ENCODE data around the gene NIN.

The NIN gene

DNA sequence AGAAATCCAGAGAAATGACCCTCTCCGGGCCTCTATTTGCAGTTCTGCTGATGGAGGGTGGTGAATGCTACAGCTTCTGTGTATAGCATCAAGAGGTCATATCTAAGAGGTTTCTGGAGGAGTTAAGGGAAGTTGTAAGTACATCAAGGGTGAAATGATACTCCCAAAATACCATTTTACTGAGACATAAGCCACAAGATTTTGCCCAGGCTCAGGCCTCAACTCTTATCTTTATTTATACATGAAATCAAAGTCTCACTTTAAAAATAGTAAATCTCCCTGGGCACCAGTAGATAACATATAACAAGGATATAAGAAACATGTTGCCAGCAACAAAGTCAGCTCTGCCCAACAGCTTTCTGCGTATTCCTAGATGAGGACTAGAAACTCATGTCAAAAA, 40.4 kb downstream of the NIN start:
- no peak for DNase-seq

DNA sequence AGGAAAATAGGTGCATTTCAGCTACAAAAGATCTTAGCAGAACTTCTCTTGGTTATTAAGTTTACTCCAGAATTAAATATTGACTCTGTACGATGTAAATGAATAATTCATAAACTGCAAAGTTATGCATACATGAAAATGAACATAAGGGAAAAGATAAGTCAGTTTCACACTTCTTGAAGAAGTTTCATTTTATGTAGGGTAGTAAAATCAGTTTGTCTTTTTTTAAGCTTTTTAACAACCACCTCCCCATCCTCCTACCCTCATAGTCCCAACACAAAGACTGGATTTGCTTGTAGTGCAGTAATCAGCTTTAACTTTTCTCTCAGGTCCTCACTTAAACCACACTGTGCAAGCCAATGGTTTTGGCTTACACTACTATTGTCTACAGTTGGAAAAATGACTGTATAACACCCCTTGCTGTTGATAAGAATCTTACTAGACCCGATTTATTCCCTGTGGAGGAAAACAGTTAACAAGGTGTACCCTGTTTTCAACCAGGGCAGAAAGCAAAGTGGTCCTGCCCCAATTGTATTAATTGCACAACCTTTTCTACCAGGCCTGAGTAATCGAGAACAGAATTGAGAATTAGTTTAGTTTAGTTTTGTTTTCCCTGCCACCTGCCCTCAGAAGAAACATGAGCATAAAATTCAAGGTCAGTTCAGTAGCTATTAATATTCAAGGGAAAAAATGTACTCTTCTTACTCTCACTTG, 44.1 kb downstream of the NIN start:
- no peak for DNase-seq

DNA sequence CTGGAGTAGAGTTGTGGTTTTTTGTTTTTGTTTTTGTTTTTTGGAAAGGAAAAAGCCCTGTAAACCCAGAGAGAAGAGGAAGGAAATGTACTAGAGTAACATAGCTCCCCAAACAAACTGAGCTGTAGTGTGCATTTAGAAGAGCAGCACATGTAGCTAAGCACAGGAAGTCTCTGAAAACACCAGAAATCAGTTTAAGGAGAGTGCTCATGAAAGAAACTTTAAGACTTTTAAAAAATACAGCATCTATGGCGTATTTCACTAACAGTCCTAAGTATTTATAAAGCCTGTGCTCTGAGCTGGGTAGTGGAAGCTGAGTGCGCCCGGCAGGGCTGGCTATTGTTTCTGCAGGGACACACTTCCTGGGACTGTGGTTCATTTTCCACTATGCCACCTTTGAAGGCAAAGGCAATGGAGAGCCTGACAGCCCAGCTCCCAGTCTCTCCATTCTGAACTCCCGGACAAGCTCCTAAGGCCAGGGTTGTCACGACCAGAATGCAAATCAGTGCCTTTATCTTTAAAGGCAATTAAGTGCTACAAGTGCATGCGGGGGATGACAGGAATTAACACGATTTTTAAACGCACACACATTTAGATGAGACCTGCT, 45.4 kb downstream of the NIN start:
- DNase-seq: no peak

DNA sequence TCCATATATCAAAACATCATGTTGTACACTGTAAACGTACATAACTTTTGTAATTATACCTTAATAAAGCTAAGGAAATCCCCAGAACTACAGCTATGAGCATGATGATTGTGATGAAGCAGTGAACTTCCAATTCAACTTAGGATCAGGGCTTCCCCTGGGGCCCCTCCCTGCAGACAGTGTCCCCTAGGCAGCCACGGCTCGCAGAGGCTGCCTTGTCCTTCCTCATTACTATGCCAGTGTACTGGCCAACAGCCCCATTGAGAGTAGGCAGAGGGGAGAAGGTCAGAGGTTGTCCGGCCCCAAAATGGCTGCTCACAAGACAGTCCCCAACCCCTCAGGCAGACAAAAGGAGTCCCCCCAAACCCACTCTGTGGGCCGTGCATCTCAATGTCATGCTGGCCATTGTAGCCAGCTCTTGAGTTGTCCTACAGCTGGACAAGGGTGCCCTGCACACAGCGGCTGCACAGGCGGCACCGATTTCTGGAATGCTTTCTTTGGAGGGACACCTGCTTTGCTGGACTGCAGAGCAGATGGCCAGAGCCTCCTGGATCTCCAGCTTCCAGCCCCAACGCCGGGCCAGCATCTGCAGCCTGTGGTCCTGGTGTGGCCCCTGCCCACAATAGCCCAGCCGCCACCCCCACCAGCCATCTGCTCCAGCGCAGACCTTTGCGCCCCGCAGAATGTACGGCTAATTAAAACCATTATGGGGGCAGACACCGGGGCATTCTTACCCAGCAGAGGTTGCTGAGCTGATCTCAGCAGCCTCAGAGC, 46.1 kb downstream of the NIN start:
- DNase-seq: no peak

DNA sequence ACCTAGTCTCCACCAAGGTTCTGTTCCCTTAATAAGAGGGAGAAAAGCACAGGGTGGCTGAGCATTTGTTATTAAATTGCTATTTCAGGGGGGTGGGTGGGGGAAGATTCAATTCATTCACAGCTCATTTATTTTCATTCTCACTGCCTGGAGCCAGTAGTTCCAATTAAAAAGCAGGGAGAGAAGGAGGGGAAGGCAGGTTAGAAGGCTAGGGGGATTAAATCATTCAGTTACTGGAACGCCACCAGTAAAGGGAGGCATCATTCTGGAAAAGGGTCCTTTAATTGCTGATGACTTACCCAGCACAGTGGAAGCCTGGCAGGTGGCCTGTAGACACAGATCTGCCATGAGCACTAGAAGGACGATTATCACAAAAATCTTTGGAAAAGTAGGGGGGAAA, 47.4 kb downstream of the NIN start:
- no peak for DNase-seq

DNA sequence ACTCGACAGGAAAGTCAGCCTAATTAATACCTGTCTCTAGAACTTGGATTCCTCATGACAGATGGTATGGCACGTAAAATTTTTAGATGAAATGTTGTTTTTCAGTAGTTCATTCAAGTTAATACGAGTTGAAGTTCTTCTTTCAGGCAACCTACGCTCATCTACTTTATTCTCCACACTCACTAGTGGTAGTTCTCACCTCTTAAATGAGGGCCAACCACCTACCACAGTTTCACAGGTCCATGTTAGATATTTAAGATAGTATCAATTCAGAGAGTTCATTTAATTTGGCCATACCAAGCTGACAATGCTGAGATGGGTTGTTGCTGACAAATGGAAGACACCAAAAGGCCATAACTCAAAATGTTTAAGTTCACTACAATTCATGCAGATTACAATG, 50.6 kb downstream of the NIN start:
- no peak for DNase-seq

DNA sequence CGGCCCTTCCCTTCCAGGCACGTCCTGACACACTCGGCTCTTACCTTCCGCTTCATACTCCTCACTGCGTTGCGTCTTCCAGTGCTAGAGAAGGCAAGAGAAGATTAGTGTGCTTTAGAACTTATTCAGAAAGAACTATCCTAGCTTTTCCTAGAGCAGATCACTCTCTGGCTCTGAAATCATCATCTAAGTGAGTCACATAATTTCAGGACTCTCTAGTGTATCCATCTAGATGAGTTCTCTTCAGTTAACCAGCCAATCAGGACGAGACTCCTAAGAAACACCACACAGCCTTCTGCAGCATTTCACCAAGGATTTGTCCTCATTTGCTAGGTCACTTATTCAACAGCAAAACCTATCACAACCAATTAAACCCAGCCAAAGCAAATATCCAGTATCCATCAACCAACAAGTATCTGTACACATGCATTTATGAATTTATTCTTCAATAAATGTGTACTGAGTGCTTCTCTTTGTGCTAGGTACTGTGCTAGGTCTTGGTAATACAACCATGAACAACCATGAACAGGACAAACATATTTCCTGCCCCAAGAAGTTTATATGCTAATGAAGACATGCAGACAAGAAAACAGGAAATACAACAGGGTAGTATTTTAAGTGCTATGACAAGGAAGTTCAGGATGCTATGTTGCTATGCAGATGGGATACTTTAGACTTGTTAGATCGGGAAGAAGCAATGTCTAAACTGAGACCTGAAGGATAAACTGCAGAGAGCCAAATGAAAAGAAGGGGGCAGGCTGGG, 52.1 kb downstream of the NIN start:
- no peak for DNase-seq

DNA sequence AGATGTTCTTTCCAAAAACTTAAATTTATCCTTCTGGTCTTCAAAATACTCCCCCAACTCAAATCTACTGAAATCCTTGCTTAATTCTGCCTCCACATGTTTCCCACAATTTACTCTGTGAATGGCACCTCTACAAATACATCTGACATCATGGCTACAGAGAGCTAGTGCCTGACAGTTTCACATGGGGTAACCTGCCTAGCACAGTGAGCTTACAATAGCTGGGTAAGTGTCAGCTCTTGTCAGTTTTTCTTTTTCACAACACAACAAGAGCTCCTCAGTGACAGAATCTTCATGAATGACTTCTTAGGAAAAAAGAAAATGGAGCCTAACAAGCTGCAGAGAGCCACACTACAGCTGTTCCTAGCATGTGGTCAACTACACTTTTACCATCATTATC, 54.4 kb downstream of the NIN start:
- DNase-seq: no peak

DNA sequence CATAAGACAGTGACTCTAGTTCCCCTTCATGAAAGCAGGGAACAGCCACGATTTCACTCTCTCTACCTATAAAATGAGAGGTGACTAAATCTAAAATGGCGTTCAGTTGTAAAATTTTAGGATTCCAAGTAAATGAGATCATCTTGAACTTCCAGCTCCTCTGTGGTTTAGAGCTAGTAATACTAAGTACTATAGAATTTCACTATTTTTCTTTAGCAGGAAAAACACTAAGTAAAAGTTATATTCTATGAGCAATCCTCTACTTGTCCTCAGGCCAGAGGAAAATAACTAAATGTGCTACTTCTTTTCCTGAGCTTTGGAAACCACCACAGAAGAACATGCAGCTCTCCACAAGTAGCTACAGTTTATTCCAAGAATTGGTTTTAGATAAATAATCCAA, 55.6 kb downstream of the NIN start:
- DNase-seq: no peak

DNA sequence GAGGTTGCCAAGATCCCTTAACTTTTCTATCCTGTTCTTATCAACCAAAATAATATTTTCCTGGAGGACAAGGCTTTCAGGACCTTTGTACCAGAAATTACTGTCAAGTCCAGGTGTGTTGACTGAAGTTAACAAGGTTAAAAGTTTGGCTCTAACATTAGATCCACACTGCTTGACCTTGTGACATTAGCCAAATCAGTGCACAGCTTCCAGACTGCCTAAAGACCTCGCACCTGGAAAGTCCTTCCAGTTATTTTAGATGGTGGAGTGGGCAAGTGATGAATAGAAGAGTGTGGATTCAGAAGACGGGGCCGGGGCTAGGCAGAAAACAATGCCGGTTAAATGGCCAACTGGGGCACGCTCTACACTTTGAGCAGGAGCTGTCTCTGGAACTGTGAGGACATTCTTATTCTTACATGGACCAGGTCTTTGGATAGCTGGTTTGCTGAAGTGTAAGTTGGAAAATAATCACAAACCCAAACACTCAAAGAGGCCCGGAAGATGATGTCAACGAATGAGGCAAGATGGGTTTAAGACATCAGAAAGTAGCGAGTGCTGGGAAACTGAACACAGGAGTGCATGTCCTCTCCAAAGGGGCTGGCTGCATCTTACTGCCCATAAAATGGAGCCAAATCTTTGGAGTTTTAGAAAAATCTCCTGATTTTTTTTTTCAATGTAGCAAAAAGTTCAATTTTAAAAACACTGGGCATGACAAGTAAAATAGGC, 56.3 kb downstream of the NIN start:
- DNase-seq: no peak

DNA sequence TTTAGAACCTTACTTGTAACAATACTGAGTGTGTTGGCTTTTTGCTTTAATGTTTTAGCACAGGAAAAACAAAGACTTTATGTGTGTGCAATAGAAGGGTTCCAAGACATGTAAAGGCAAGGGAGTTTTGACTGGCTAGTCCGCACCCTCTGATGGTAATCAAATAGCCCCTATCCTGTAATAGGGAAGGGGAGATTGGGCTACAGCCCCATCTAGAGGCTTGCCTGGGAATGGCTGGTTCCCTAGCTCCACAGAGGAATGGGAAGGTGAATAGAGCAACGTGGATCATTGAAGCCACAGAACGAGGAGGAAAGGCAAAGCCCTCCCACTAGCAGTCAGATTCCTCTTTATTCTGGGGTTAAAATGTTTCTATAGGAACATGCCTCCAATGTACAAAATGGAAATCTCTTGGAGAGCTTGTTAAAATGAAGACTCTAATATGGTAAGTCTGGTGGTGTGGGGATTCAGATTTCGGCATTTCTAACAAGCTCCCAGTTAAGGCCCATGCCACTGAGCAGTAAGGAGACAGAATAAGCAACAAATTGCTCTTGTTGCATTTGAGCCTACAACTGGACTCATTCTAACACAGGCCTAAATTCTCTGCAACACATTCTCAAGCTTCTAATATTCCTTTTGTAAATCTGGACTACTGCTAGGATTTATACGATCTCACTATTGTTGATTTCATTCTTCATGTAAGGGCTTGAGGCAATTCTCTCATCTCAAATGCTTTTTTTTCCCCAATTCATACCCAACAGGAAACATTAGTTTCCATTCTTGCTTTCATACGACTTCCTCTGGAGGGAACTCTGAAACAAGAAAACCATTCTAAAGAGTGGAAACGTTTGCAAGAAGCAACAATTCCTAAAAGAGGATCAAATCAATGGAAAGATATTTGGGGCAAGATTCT, 57.1 kb downstream of the NIN start:
- DNase-seq: peak; percentile 38

DNA sequence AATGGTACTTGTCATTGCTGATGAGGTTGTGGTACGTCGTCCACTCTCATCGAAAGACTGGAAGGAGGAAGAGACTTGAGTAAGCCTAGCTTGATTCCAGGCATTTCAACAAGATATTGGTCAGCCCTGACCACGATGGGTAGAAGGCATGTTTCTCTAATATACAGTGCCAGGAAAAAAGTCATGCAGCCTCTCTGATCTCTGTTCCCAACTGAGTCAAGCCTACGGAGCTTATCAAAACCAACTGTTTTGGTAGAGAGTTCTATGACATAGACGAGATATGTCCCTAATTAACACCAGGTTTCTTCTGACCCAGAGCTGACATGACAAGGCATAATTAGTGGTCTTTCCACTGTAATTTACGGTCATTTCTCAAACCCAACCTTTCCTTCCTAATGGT, 58.5 kb downstream of the NIN start:
- DNase-seq: no peak

DNA sequence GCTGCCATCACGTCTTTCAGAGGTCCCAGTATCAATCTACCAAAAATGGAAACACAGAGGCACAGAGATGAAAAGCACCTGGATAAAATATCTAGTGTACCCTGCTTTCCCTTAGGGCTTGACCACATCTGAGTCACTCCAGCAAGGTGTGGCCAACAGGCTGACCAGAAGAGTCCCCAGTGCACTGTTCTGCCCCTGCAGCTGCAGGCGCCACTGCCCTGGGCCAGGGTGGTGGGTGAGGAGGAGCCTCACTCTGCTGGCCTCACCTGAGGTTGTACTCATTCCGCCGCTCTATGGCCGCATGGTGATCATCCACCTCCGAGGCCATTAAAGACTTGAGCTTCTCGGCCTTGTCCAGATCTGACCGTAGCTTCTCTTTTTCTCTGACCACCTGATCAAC, 60.4 kb downstream of the NIN start:
- no peak for DNase-seq

DNA sequence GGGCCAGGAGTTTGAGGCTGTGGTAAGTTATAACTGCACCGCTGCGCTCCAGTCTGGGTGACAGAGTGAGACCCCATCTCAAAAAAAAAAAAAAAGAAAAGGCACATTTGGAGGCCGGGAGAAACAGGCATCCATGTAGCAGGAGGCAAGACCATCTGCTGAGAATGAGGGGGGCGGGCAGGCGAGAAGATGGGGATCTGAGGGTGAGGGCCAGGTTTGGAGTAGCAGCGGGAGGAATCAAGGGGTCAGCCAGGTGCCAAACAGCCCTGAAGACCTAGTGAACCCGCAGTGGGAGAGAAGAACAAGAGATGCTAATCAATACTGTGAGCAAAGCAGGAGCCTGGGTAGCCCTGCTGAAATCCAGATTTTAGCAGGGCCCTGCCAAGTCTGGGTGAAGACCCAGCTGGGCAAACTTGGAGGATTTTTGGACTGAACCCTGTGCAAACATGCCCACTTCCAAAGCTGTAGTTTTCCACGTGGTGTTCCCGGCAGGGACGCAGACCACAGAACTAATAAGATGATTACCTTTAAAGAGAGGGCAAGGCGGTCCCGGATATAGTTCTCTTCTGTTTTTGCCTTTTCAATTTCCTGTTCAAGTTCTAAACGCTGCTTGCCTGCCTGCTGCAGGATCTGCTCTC, 61.0 kb downstream of the NIN start:
- no peak for DNase-seq

DNA sequence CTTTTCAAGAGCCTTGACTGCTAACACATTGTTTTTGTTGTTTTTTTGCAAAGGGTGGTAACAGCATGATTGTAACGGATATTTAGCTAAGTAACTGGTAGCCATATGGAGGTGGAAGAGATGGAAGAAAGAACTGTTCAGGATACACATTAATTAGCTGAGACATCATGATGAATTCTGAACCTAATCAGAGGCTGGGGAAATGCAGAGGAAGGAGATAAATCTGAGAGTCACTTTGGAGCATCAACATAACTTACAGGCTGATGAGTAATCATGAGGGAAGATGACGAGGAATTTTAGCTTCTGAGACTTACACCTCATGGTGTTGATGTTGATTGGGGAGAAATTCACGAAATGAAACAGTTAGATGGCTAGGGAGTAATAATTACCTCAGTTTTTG, 62.3 kb downstream of the NIN start:
- DNase-seq: no peak

DNA sequence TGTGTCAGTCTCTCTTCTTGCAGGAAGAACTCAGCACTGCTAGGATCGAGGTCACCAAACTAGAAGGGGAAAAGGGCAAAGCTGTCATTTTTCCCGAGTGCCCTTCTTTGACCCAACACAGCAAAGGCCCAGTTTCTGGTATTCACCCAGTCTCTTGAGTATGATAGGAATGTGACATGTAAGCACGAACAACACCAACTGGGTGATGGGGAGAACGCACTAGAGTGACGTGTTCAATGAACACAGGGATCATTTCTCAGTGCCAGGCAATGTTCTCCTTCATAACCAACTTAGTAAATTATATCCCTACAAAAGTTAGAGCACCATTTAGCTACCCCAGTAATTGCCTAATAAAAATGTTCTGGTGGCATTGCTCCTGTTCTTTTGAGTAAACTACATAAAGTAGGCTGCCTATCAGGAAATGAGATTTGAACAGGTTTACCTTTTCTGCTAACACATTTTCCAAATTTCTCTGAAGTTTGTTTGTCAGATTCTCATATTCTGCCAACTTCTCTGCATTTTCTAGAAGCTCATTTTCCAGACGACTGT, 64.5 kb downstream of the NIN start:
- DNase-seq: no peak

DNA sequence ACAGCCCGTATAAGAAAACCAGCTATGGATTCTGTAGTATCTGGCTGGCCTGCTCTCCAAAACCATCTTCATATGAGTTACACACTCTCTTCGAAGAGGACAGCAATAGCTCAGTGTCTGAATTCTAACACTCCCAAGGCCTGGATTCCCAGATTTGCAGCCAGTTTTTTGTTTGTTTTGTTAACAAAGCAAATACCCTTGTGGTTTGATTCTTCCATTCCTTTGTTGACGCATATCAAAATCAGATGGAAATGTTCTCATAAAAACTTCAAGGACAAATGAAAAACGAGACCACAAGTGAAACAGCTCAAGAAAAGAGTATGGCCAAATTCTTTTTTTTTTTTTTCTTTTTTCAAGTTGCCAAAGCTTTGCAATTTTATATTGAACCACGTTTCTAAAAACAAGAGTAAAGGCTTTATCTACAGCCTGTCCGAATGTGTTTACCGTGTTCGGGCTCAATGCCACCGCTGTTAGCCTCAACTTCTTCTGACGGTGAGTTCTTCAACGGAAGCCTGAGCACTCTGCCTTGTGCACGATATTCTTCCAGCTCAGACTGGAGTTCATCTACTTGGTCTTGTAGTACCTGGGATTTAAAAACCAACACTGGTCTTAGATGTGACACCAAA, 67.5 kb downstream of the NIN start:
- DNase-seq: no peak

DNA sequence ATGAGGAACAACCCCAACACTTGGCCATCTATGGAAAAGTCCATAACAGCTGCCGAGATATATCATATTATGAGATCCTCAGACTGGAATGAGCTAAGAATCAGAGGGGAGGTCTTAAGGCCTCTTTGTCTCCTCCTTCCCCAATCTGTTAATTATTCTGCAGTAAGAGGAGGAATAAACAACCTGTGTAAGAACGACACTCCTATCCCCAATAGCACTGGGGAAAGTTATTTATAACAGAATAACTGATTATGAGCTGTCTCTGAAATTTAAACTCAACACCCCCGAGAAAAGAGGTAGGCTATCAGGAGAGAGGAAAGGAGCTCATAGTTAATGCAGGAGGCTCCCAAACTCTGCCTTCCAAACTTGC, 68.0 kb downstream of the NIN start:
- no peak for DNase-seq

DNA sequence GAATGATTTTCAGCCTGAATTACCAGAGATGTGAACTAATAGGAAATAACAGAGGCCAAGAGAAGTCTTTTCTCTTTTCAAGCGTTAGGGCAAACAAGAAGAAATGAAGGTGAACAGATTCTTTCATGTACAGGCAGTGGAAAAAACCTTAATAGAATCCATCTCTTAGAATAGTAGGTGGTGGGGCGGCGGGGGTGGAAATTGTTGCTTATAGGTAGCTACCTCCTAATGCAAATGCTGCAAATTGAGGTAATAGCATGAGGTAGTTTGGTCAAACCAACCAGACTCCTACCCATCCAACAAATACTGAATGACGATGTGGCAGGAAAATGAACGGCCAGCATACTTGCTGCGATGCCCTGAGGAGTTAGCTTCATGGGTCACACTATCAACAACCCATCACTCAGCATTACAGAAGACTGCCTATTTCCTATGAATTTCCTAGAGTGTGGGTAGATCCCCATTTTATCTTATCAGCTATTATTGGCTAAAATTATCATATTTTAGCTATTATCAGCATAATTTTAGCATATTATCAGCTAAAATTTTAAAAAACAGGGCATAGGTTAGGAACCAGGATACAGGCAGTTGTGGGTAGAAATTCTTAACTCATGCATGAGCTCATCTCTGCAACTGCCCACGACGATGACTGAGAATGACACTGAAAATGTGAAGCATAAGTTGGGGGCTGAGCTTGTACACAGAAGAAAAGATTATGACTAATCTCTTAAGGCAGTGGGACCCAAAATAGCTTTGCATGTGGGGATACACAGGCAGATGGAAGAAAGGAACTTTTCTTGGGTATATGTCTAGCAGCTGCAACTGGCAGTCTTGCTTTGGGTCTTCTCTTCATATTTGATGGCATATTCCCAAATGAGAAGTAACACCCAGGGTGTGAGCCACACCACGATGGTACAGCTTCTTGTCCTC, 68.7 kb downstream of the NIN start:
- peak; percentile 74 for DNase-seq
